Vagina (tissue), 2 donors: ENCODE data around the gene FLVCR1.

ENCODE experiments used
- CTCF ChIP-seq, 3 experiments: fragments of 450-650 bp in 2 of 3; fragments of 200-600 bp in 1 of 3; sonication (generic) in 1 of 3; IDR thresholded peaks; one replicate each; pipeline ENCODE4 v1.5.1; 2017 to 2019; ENCODE audit warnings: antibody characterized with exemption in 3 of 3, mild to moderate bottlenecking in 2 of 3, moderate library complexity in 2 of 3
- POLR2A ChIP-seq, 2 donors: fragments of 450-650 bp; IDR thresholded peaks; one replicate each; pipeline ENCODE4 v1.6.1; 2017; ENCODE audit warnings: antibody characterized with exemption in 2 of 2, mild to moderate bottlenecking in 2 of 2, moderate library complexity in 2 of 2
- POLR2AphosphoS5 ChIP-seq, 2 donors: sonication (generic); formaldehyde crosslinking; IDR thresholded peaks; one replicate each; pipeline ENCODE4 v1.9.0; 2017; ENCODE audit warnings: antibody characterized with exemption in 2 of 2, mild to moderate bottlenecking in 2 of 2, low read depth in 1 of 2; ENCODE audit not compliant: insufficient read depth in 1 of 2

- TF ChIP-seq CTCF (IDR thresholded peaks at IDR 0.05) (no peak), POLR2AphosphoS5 (IDR thresholded peaks at IDR 0.05; ENCODE audit: insufficient read depth in 1 of 2, low read depth in 1 of 2) (no peak), POLR2A (IDR thresholded peaks at IDR 0.05) (no peak)
These were observed 30.2 kb upstream of the FLVCR1 start for GRCh38 chr1:212827831-212828278.
